ENCODE data around the gene HEXIM2.
"Not testable (repeated sequence)": the region's sequence is repeated elsewhere in the genome, so short reads cannot be mapped to it uniquely, and the experiment has no call there.

The HEXIM2 gene

DNA sequence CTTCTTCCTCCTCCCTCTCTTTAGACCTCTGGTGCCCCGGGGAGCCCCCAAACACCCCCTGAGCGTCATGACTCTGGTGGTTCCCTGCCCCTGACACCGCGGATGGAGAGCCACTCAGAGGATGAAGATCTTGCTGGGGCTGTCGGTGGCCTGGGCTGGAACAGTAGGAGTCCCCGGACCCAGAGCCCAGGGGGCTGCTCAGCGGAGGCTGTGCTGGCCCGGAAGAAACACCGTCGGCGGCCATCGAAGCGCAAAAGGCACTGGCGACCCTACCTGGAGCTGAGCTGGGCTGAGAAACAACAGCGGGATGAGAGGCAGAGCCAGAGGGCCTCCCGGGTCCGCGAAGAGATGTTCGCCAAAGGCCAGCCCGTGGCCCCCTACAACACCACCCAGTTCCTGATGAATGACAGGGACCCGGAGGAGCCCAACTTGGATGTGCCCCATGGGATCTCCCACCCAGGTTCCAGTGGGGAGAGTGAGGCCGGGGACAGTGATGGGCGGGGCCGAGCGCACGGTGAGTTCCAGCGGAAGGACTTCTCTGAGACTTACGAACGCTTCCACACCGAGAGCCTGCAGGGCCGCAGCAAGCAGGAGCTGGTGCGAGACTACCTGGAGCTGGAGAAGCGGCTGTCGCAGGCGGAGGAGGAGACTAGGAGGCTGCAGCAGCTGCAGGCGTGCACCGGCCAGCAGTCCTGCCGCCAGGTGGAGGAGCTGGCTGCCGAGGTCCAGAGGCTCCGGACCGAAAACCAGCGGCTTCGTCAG lies 7.5 kb downstream of the HEXIM2 start:
- no peak for DNase-seq (ENCODE audit: low read depth in 3 of 3, low spot score in 1 of 3)

GRCh38 chr17:45170280-45170930 lies 8.7 kb downstream of the HEXIM2 start:
- no peak for DNase-seq (ENCODE audit: low read depth in 3 of 3, low spot score in 1 of 3)

GRCh38 chr17:45170931-45171337 lies 9.3 kb downstream of the HEXIM2 start:
- DNase-seq (ENCODE audit: low read depth in 3 of 3, low spot score in 1 of 3) = no peak

DNA sequence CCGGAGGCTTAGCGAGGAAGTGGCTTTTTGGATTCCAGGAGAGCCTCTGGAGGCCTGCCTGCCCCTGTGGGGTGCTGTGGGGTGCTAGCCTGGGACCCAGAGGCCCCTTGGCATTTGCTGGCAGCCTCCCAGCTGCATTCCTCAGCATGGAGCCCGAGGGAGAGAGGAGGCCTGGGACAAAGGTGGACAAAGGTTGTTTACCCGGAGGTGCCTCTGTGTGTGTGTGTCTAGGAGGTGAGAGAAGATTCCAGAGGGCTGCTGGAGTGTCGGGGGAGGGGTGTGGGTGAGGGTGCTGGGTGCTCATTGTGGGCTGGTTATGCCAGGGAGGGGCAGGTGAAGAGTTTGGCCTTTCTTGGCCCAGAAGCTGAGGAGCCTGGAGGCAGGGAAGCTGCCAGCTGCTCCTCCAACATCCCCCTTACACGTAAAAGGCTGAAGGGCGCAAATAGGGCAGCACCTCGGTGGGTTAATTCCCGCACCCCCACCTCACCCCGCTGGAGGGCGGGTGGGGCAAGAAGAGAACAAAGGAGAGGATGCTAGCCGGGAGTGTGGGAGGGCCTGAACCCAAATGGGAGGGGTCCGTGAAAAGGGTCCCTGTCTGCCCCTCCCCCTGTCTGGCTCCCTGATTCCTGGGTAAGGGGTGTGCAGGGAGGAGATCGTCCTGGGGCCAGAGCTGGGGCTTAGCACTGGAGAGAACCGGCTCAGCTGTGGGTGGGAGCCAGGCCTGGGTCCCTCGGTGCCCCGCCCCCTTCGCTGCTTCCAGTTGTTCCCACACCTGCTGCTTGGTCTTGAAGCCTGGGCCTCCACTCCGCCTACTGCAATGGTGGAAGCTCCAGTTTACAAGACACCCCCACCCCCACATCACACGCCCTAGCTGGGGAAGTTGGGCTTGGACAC lies 9.9 kb downstream of the HEXIM2 start:
- no peak for DNase-seq (ENCODE audit: low read depth in 3 of 3, low spot score in 1 of 3)

- DNase-seq (ENCODE audit: low read depth in 3 of 3, low spot score in 1 of 3) = no peak
These were observed 10.5 kb downstream of the HEXIM2 start for GRCh38 chr17:45172232-45172540.

GRCh38 chr17:45172541-45173286 lies 11.0 kb downstream of the HEXIM2 start:
- DNase-seq (ENCODE audit: low read depth in 3 of 3, low spot score in 1 of 3) = peak in 1 of 3 donors; percentile 24

DNA sequence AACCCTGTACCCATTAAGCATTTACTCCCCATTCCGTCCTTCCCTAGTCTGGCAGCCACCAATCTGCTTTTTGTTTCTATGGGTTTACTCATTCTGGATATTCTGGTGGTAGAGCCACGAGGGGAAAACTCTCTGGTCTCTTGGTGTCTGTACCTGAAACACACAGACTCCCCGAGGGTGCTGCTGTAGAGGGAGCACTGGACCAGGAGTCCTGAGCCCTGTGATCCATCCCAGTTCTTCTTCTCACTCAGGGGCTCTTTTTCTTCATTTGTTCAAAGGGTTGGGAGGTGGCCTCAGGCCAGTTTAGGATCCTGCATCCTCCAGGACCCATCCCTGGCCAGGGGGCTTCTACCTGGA lies 14.1 kb downstream of the HEXIM2 start:
- no peak for DNase-seq (ENCODE audit: low read depth in 3 of 3, low spot score in 1 of 3)

- DNase-seq (ENCODE audit: low read depth in 3 of 3, low spot score in 1 of 3) = no peak
These were observed 15.9 kb downstream of the HEXIM2 start for GRCh38 chr17:45177563-45177962.

- DNase-seq (ENCODE audit: low read depth in 3 of 3, low spot score in 1 of 3) = no peak
These were observed 22.5 kb downstream of the HEXIM2 start for GRCh38 chr17:45184144-45184543.

DNA sequence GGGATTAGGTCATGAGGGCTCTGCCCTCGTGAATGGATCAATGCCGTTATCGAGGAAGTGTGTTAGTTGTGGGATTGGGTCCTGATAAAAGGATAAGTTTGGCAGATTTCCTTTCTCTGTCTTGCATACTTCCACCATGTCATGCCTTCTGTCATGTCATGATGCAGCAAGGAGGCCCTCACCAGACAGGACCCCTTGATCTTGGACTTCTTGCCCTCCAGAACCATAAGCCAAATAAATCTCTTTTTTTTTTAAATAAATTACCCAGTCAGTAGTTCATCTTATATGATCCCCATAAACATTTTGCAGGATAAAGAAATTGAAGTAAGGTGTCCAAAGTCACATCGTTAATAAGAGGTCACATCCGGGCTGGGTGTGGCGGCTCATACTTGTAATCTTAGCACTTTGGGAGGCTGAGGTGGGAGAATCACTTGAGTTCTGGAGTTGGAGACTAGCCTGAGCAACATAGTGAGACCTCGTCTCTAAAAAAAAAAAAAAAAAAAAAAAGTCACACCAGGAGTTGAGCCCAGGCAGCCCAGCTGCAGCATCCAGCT lies 25.2 kb downstream of the HEXIM2 start:
- no peak for DNase-seq (ENCODE audit: low read depth in 3 of 3, low spot score in 1 of 3)

GRCh38 chr17:45189009-45189408 lies 27.3 kb downstream of the HEXIM2 start:
- DNase-seq (ENCODE audit: low read depth in 3 of 3, low spot score in 1 of 3) = no peak

DNA sequence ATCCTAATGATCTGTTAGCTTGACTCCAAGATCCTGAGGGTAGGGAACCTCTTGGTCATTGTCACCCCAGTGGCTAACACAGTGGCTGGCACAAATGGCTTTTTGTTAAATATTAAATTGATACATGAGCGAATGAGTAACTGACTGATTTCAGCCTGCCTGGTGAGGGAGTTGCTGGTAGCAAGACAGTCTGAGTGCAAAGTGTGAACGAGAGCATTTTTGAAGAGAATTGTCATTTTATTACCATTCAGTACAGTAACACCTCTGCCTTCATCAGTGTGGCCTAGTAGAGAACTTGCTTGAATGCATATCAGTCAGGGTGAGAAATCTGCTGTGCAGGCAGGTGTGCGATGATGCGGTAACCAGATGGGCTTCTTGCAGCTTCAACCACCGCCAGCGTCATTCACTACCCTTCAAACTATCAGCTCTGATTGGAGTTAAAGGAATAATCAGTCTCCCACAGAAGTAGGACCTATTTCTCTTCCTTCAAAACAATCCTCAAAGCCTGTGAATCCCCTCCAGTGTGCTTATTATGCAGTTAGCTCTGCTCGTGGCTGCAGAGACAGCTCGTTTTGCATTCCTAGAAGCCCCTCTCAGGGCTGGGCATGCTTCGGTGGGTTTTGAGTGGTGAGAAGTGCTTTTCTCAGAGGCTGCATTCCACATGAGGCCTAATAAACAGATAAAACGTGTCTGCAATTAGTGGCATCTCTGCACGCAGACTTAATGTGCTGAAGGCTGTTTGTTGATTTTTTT lies 29.0 kb downstream of the HEXIM2 start:
- DNase-seq (ENCODE audit: low read depth in 3 of 3, low spot score in 1 of 3) = no peak

DNA sequence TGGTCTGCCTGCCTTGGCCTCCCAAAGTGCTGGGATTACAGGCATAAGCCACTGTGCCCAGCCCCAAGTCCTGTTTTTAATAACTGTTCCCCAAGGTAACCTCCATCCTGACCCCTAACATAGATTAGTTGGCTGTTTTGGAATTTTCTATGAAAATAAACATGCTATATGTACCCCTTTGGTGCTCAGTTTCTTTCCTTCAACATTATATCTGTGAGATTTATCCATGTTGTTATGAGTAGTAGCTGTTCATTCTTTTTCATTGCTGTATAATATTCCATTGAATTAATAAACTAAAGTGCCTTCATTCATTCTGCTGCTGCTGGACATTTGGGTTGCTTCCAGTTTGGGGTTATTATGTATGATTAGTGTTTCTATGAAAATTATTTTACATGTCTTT lies 33.7 kb downstream of the HEXIM2 start:
- no peak for DNase-seq (ENCODE audit: low read depth in 3 of 3, low spot score in 1 of 3)

GRCh38 chr17:45197108-45197507 lies 35.4 kb downstream of the HEXIM2 start:
- DNase-seq (ENCODE audit: low read depth in 3 of 3, low spot score in 1 of 3) = no peak

GRCh38 chr17:45197555-45198334 lies 36.1 kb downstream of the HEXIM2 start:
- peak; percentile 60 to 90 (median 73) for DNase-seq (ENCODE audit: low read depth in 3 of 3, low spot score in 1 of 3)

DNA sequence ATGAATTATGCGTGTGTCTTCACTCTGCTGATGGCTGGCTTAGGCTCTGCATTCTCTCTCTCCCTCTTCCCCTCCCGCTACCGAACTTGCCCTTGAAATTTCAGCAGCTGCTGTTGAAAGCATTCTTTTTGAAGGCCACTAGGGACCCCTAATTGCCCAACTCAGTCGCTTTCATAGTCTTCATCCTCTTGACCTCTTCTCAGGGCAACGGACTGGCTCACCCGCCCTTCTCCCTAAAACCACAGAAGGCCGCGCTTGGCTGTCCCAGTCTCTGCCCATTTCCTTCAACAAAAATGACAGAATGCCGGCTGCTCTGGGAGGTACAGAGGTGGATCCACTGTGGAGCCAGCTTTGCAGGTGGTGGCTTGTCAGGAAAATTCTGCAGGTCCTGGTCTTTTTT lies 39.0 kb downstream of the HEXIM2 start:
- DNase-seq (ENCODE audit: low read depth in 3 of 3, low spot score in 1 of 3) = no peak

- no peak for DNase-seq (ENCODE audit: low read depth in 3 of 3, low spot score in 1 of 3)
These were observed 39.8 kb downstream of the HEXIM2 start for GRCh38 chr17:45201457-45201856.

- DNase-seq (ENCODE audit: low read depth in 3 of 3, low spot score in 1 of 3) = not testable (repeated sequence)
These were observed 40.2 kb downstream of the HEXIM2 start for GRCh38 chr17:45201880-45202279.

- peak in 2 of 3 donors; percentile 71 to 93 for DNase-seq (ENCODE audit: low read depth in 3 of 3, low spot score in 1 of 3)
These were observed 57.4 kb downstream of the HEXIM2 start for GRCh38 chr17:45218895-45219661.
